NT2/D1 (cell line): ENCODE measurements around the gene RUNX1.

ENCODE experiments used
- DNase-seq: peaks from one replicate; pipeline ENCODE4 v3.0.0-alpha.2; 2011; ENCODE audit warnings: low read depth, low spot score
- H3K27me3 ChIP-seq: 2 replicates; pipeline ENCODE4 v1.6.0; 2011; ENCODE audit warnings: mild to moderate bottlenecking; ENCODE audit not compliant: insufficient read length, insufficient read depth
- H3K36me3 ChIP-seq: 2 replicates; pipeline ENCODE4 v1.6.1; 2011; ENCODE audit warnings: mild to moderate bottlenecking, low read length, mixed read lengths; ENCODE audit not compliant: insufficient read depth, insufficient read length
- H3K4me1 ChIP-seq: 2 replicates; pipeline ENCODE4 v1.5.1; 2011; ENCODE audit not compliant: insufficient read depth, insufficient read length
- H3K4me3 ChIP-seq: 2 replicates; pipeline ENCODE4 v1.5.1; 2011; ENCODE audit warnings: low read depth; ENCODE audit not compliant: insufficient read length
- H3K9ac ChIP-seq: 2 replicates; pipeline ENCODE4 v1.6.0; 2011; ENCODE audit warnings: low read depth; ENCODE audit not compliant: insufficient read length
- H3K9me3 ChIP-seq: 2 replicates; pipeline ENCODE4 v1.5.1; 2011; ENCODE audit warnings: mild to moderate bottlenecking, low read length; ENCODE audit not compliant: insufficient read depth
- SUZ12 ChIP-seq: IDR thresholded peaks from 2 replicates; pipeline ENCODE4 v1.6.1; 2011; ENCODE audit not compliant: insufficient read length, insufficient read depth; ENCODE audit errors: extremely low read depth
- YY1 ChIP-seq: IDR thresholded peaks from 2 replicates; pipeline ENCODE4 v1.6.1; 2011; ENCODE audit not compliant: insufficient read length, insufficient read depth
- ZNF274 ChIP-seq: IDR thresholded peaks from 2 replicates; pipeline ENCODE4 v1.6.1; 2011; ENCODE audit warnings: mild to moderate bottlenecking, low read depth, low read length

The RUNX1 gene

DNA sequence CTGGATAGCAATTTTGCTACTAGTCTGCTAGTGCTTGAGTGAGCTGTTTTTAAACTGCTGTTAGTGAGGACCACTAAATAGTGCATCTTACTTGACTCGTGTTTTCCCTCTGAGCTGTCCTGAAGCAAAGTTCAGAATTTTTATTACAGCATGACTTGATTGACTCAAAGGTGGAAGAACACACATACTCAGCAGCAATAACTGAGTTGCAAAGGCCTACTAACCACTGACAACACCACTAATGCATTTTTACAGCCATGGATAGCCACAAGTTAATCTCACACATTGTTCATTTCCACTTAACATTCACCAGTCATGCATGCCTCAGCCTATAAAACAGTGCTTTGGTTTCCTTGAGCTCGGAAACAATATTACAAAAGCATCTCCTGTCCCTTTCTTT is 148.7 kb downstream of the RUNX1 start:
- no peaks in the 10 kb centered on the region for H3K4me1 ChIP-seq
- DNase-seq, result no peak
- no peak overlapping the region for H3K9ac ChIP-seq
- 0 out of 2 replicates have a peak, but pooled peaks cover 7% of the 10 kb centered on the region for H3K9me3 ChIP-seq
- H3K27me3 ChIP-seq, result no peaks in the 10 kb centered on the region
- no peak for TF ChIP-seq SUZ12
- TF ChIP-seq YY1, result no peak
- TF ChIP-seq ZNF274, result no peak
- H3K4me3 ChIP-seq, result no peak overlapping the region
- H3K36me3 ChIP-seq, result no peaks in the 10 kb centered on the region

DNA sequence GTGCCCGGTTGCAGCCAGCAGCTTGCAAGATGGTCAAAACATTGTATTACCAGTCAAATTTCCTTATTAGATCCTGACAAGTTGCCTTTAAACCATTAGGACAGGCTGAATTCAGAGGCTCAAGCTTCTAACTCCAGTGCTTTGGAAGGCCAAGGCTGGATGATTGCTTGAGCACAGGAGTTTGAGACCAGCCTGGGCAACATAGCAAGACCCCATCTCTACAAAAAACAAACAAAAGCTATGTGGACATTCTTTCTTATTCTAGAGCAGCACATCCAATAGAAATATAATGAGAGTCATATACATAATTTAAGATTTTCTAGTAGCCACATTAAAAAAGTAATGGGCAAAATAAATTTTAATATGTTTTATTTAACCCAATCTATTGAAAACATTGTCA is 149.3 kb downstream of the RUNX1 start:
- Histone ChIP-seq H3K4me1 (no peaks in the 10 kb centered on the region), H3K9ac (no peak overlapping the region), H3K27me3 (no peaks in the 10 kb centered on the region), H3K4me3 (no peak overlapping the region), H3K9me3 (0 out of 2 replicates have a peak, but pooled peaks cover 7% of the 10 kb centered on the region), H3K36me3 (no peaks in the 10 kb centered on the region)
- DNase-seq, result no peak
- no peak for TF ChIP-seq YY1
- no peak for TF ChIP-seq SUZ12
- TF ChIP-seq ZNF274, result no peak

DNA sequence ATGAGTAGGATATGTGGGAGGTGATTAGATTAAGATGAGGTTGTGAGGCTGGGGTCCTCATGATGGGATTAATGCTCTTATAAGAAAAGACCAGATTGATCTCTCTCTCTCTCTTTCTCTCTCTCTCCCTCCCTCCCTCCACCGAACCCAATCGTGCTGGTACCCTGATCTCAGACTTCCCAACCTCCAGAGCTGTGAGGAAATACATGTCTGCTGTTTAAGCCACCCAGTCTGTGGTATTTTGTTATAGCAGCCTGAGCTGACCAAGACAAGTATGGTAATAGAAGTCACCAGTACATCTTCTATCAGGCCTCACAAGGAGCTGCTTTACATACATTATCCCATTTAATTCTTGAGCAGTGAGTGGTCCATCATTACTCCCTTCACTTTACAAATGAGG is 149.8 kb downstream of the RUNX1 start:
- Histone ChIP-seq H3K4me1 (no peaks in the 10 kb centered on the region), H3K4me3 (no peak overlapping the region), H3K36me3 (no peaks in the 10 kb centered on the region), H3K27me3 (no peaks in the 10 kb centered on the region), H3K9ac (no peak overlapping the region), H3K9me3 (0 out of 2 replicates have a peak, but pooled peaks cover 7% of the 10 kb centered on the region)
- TF ChIP-seq ZNF274 (no peak), SUZ12 (no peak), YY1 (no peak)
- DNase-seq, result no peak

DNA sequence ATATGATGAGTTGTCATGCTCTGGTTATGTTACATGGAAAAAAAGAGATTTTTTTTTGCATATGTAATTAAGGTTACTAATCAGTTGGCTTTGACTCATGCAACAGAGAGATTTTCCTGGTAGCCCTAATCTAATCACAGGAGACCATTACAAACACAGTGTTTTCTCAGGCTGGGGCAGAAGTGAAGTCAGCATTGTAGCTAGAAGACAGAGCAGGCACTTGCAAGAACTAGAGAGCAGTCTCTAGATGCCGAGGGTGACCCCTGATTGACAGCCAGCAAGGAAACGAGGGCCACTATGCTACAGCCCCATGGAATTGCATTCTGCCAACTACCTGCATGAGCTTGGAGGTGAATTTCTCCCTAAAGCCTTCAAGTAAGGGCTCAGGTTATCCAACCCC is 151.3 kb downstream of the RUNX1 start:
- Histone ChIP-seq H3K36me3 (no peaks in the 10 kb centered on the region), H3K9ac (no peak overlapping the region), H3K9me3 (0 out of 2 replicates have a peak, but pooled peaks cover 7% of the 10 kb centered on the region), H3K27me3 (peaks cover 9% of the 10 kb centered on the region), H3K4me1 (no peaks in the 10 kb centered on the region), H3K4me3 (no peak overlapping the region)
- TF ChIP-seq SUZ12, result no peak
- no peak for TF ChIP-seq ZNF274
- no peak for TF ChIP-seq YY1
- no peak for DNase-seq

DNA sequence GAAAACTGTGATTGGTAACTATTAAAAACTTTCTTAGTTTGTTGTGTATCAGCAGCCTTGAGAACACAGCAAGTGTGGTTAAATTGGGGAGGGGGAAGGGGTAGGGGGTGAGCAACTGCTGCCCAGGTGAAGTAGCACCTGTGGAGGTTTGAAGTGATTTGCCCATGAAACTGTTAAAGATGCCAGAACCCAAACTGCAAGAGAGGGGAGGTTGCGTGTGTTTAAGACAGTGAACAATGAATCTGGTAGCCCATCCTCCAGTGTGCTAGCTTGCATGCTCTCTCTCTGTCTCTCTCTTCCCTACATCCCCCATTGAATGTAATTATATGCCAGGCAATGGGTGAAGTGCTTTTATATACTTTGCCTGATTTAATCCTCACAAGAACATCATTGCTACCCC is 154.7 kb downstream of the RUNX1 start:
- H3K4me1 ChIP-seq, result no peaks in the 10 kb centered on the region
- TF ChIP-seq SUZ12, result no peak
- no peak for TF ChIP-seq ZNF274
- no peak for TF ChIP-seq YY1
- H3K36me3 ChIP-seq, result no peaks in the 10 kb centered on the region
- H3K9me3 ChIP-seq, result 0 out of 2 replicates have a peak, but pooled peaks cover 7% of the 10 kb centered on the region
- peaks cover 33% of the 10 kb centered on the region for H3K27me3 ChIP-seq
- H3K9ac ChIP-seq, result no peak overlapping the region
- H3K4me3 ChIP-seq, result no peak overlapping the region
- no peak for DNase-seq

DNA sequence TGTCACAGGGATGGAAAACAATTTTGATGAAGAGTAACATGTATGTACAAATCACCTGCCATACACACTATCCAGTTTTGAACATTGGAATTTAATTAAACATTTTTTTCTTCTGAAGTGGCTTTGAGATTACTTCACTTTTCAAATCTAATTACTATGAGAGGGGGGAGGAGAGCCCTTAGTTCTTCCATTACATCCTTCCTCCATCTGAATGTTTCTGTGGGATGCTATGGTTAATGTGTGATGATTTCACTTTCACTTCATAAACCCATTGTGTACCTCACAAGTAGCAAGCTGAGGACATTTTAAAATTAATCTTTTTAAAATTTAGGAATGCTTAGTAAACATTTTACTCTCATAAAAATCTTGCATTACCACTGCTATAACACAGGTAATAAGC is 156.9 kb downstream of the RUNX1 start:
- no peak overlapping the region for H3K4me3 ChIP-seq

DNA sequence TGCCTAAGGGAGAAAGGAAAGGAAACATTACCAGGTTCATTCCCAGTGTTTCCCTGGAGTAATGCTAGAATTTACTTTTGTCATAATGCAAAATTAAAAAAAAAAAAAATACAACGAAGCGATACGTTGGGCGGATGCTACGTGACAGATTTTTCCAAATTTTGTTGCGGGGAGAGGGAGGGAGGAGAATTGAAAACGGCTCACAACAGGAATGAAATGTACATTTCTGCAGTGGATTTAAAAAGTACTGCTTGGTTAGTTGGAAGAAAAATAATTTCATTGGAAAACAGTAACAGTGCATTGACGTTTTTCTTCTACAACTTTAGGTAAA is 157.5 kb downstream of the RUNX1 start:
- Histone ChIP-seq H3K9ac (peak overlapping the region; percentile 98), H3K9me3 (no peaks in the 10 kb centered on the region), H3K4me1 (no peaks in the 10 kb centered on the region), H3K27me3 (peaks cover 51% of the 10 kb centered on the region), H3K4me3 (peak overlapping the region; percentile 62), H3K36me3 (no peaks in the 10 kb centered on the region)
- no peak for DNase-seq
- no peak for TF ChIP-seq ZNF274
- TF ChIP-seq SUZ12, result peak; percentile 29

More for the DNA sequence above, 156.9 kb downstream of the RUNX1 start:
- no peaks in the 10 kb centered on the region for H3K36me3 ChIP-seq
- no peaks in the 10 kb centered on the region for H3K9me3 ChIP-seq
- no peak for DNase-seq
- peaks cover 45% of the 10 kb centered on the region for H3K27me3 ChIP-seq
- TF ChIP-seq ZNF274 (no peak), SUZ12 (no peak)
- no peak overlapping the region for H3K9ac ChIP-seq
- no peaks in the 10 kb centered on the region for H3K4me1 ChIP-seq
